ENCODE results near the gene GCSH. TPM values are rescaled to one million over a fixed set of nuclear protein-coding genes. Genes with fewer than 3 reads are reported as not detected.

Gene GCSH
- total and polyA plus RNA-seq, 2 of the 13 experiments (the other 11 are each of a cell fraction or from before 2014, with no cell fraction given) = 35.9 to 103 TPM

- no peak; the same call in 1 of the 2 replicates for TF ChIP-seq ARHGAP35 (CRISPR knock-in tag; IDR thresholded peaks at IDR 0.05; ENCODE audit: borderline replicate concordance)
- no peak for TF ChIP-seq KLF9 (CRISPR knock-in tag; IDR thresholded peaks at IDR 0.05; ENCODE audit: low read depth)
- peak; percentile 63 for TF ChIP-seq HDAC1 (CRISPR knock-in tag; IDR thresholded peaks at IDR 0.05)
- TF ChIP-seq HMG20A (CRISPR knock-in tag; IDR thresholded peaks at IDR 0.05; ENCODE audit: borderline replicate concordance) = peak; percentile 15; the same call in 1 of the 2 replicates
- TF ChIP-seq ZNF510 (CRISPR knock-in tag; IDR thresholded peaks at IDR 0.05; ENCODE audit: low read depth) = 0 out of 2 replicates have a peak, but pooled peaks have one; percentile 64
- no peak for TF ChIP-seq FOSL1 (CRISPR knock-in tag; IDR thresholded peaks at IDR 0.05; ENCODE audit: borderline replicate concordance)
- TF ChIP-seq, protein P1, sequence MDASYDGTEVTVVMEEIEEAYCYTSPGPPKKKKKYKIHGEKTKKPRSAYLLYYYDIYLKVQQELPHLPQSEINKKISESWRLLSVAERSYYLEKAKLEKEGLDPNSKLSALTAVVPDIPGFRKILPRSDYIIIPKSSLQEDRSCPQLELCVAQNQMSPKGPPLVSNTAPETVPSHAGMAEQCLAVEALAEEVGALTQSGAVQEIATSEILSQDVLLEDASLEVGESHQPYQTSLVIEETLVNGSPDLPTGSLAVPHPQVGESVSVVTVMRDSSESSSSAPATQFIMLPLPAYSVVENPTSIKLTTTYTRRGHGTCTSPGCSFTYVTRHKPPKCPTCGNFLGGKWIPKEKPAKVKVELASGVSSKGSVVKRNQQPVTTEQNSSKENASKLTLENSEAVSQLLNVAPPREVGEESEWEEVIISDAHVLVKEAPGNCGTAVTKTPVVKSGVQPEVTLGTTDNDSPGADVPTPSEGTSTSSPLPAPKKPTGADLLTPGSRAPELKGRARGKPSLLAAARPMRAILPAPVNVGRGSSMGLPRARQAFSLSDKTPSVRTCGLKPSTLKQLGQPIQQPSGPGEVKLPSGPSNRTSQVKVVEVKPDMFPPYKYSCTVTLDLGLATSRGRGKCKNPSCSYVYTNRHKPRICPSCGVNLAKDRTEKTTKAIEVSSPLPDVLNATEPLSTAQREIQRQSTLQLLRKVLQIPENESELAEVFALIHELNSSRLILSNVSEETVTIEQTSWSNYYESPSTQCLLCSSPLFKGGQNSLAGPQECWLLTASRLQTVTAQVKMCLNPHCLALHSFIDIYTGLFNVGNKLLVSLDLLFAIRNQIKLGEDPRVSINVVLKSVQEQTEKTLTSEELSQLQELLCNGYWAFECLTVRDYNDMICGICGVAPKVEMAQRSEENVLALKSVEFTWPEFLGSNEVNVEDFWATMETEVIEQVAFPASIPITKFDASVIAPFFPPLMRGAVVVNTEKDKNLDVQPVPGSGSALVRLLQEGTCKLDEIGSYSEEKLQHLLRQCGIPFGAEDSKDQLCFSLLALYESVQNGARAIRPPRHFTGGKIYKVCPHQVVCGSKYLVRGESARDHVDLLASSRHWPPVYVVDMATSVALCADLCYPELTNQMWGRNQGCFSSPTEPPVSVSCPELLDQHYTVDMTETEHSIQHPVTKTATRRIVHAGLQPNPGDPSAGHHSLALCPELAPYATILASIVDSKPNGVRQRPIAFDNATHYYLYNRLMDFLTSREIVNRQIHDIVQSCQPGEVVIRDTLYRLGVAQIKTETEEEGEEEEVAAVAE (CRISPR knock-in tag; IDR thresholded peaks at IDR 0.05; ENCODE audit: borderline replicate concordance) = 0 out of 2 replicates have a peak, but pooled peaks have one; percentile 59
- 0 out of 2 replicates have a peak, but pooled peaks have one; percentile 23 for TF ChIP-seq ZNF451 (CRISPR knock-in tag; IDR thresholded peaks at IDR 0.05)
- peak; percentile 40; the same call in 1 of the 2 replicates for TF ChIP-seq TFDP2 (CRISPR knock-in tag; IDR thresholded peaks at IDR 0.05)
- peak; percentile 44; the same call in 1 of the 2 replicates for TF ChIP-seq RAD21 (CRISPR knock-in tag; IDR thresholded peaks at IDR 0.05)
- peak; percentile 72; the same call in 1 of the 2 replicates for TF ChIP-seq TOE1 (CRISPR knock-in tag; IDR thresholded peaks at IDR 0.05)
- TF ChIP-seq SP140L (CRISPR knock-in tag; IDR thresholded peaks at IDR 0.05; ENCODE audit: borderline replicate concordance) = 0 out of 2 replicates have a peak, but pooled peaks have one; percentile 88
- peak; percentile 79; the same call in 1 of the 2 replicates for TF ChIP-seq ZNF274 (CRISPR knock-in tag; IDR thresholded peaks at IDR 0.05)
- peak; percentile 56; the same call in 1 of the 2 replicates for TF ChIP-seq ZNF552 (CRISPR knock-in tag; IDR thresholded peaks at IDR 0.05; ENCODE audit: borderline replicate concordance)
- TF ChIP-seq ZNF800 (CRISPR knock-in tag; IDR thresholded peaks at IDR 0.05) = peak; percentile 56; the same call in 1 of the 2 replicates
- TF ChIP-seq ZNF260 (CRISPR knock-in tag; IDR thresholded peaks at IDR 0.05; ENCODE audit: borderline replicate concordance, low read depth) = 0 out of 2 replicates have a peak, but pooled peaks have one; percentile 36
- peak; percentile 88 for TF ChIP-seq ZFY (CRISPR knock-in tag; IDR thresholded peaks at IDR 0.05)
- 0 out of 2 replicates have a peak, but pooled peaks have one; percentile 27 for TF ChIP-seq MNT (IDR thresholded peaks at IDR 0.05)
- peak; percentile 55; the same call in 1 of the 2 replicates for TF ChIP-seq RCOR2 (CRISPR knock-in tag; IDR thresholded peaks at IDR 0.05)
These were observed 45.0 kb upstream of the GCSH start (continued) for GRCh38 chr16:81140930-81141780.
